Inferior parietal cortex (tissue), 1 donor: ENCODE data around the gene KIF15.
A peak's percentile ranks its signal among the peaks of the same experiment; 100 is the strongest.
"Not testable (repeated sequence)": the region's sequence is repeated elsewhere in the genome, so short reads cannot be mapped to it uniquely, and the experiment has no call there.

ENCODE experiments used
- DNase-seq: peaks from one replicate; pipeline ENCODE4 v3.0.0-alpha.2; 2016; ENCODE audit errors: extremely low spot score

Gene KIF15

DNA sequence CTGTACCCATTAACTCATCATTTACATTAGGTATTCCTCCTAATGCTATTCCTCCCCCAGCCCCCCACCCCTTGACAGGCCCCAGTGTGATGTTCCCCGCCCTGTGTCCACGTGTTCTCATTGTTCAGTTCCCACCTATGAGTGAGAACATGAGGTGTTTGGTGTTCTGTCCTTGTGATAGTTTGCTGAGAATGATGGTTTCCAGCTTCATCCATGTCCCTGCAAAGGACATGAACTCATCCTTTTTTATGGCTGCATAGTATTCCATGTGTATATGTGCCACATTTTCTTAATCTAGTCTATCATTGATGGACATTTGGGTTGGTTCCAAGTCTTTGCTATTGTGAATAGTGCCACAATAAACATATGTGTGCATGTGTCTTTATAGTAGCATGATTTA, 54.7 kb downstream of the KIF15 start:
- DNase-seq, result not testable (repeated sequence)

DNA sequence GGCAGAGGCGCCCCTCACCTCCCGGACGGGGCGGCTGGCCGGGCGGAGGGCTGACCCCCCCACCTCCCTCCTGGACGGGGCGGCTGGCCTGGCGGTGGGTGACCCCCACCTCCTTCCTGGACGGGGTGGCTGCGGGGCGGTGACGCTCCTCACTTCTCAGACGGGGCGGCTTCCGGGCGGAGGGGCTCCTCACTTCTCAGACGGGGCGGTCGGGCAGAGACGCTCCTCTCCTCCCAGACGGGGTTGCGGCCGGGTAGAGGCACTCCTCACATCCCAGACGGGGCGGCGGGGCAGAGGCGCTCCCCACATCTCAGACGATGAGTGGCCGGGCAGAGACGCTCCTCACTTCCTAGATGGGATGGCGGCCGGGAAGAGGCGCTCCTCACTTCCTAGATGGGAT, 59.6 kb downstream of the KIF15 start:
- DNase-seq, result not testable (repeated sequence)

DNA sequence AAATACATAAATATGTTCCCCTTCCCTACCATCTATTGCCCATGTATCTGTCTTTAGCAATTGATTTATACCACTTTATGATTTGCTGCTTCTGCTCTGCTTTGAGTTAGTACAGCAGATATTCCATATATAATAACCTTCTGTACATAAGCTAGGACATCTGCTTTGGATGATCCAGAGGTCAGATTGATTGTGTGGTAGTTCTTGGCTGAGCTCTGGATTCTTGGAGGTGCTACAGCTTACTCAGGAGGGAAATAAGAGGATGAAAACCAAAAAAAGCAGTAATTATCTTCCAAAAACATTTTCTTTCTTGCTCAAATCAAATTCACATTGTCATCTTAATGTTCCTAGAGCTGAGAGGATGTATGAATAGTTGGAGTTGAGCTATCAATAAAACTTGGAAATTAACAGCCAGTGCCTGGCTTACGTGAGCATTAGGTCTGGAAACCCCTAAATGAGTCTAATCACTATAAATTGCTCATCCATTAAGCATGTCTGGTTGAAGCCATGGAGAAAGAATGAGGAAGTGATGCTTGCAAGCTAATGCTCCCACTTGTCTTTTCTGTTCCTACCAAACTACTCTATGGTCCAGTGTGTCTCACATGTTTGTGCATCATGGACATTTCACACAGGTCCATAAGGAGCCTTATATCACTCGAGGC, 63.8 kb downstream of the KIF15 start:
- DNase-seq, result no peak

DNA sequence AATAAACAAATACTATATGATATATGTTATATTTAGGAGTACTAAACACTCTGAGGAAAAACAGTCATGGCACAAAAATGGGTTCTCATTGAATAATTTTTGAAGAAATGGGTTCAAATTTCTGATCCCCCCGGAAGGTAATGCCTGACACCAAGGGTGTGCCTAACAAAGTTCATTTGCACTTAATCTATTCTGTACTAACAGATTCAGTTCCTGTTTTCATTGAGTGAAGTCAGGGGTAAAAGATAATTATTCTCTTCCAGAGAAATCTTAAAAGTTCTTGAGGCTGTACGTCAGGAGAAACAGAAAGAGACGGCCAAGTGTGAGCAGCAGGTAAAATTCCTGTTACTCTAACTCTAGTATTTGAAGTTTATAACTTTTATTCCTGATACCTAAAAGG, 65.6 kb downstream of the KIF15 start:
- DNase-seq, result no peak

DNA sequence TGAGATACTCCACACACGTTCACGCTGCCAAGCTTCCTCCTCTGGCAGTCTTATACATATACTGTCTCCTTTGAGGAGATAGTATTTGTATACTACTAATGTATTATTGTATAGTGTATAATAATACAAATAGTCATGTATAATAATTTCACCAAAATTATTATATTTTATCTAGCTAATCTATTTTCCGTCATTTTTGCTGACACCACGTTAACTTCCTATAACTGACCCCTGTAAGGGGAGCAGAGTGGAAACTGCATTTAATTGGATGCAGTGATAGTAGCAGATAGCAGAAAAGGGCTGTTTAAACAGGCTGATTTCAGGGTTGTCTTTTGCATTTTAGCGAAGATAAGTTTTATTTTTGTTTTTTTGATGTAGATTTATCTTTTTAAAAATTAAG, 69.6 kb downstream of the KIF15 start:
- DNase-seq, result no peak

DNA sequence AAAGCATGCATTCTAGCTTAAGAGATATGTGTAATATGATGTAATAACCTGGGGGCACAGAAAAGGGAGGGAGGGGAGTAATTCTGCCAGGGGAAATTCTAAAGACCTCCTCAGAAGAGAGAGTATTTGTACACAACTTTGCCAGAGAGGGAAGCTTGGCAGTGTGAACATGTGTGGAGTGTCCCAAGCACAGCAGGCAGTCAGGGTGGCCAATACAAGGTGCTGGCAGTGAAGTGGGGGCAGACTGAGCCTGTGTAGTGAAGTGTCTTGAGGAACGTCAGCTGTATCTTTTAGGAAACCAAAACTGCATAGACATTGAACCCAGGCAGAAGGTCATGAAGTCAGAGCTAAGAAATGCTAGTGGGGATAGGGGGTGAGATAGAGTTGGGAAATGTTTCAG, 70.4 kb downstream of the KIF15 start:
- no peak for DNase-seq

DNA sequence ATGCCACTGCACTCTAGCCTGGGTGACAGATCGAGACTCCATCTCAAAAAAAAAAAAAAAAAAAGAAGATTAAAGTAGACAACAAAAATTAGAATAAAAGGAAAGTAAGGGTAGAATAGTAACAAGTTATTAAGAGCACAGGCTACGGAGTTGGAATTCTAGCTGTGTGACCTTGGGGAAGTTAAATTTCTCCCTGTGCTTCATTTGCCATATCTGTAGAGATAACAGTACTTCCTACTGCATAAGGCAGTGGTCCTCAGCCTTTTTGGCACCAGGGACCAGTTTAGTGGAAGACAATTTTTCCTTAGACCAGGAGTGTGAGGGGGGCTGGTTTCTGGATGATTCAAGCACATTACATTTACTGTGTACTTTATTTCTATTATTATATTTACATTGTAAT, 71.4 kb downstream of the KIF15 start:
- DNase-seq, result no peak

DNA sequence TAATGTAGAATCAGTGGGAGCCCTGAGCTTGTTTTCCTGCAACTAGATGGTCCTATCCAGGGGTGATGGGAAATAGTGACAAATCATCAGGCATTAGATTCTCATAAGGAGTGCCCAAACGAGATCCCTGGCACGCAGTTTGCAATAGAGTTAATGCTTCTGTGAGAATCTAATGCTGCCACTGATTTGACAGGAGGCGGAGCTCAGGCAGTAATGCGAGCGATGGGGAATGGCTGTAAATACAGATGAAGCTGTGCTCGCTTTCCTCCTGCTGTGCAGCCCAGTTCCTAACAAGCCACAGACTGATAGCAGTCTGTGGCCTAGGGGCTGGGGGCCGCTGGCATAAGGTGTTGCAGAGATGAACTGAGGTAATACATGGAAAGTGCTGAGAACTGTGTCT, 71.8 kb downstream of the KIF15 start:
- no peak for DNase-seq

DNA sequence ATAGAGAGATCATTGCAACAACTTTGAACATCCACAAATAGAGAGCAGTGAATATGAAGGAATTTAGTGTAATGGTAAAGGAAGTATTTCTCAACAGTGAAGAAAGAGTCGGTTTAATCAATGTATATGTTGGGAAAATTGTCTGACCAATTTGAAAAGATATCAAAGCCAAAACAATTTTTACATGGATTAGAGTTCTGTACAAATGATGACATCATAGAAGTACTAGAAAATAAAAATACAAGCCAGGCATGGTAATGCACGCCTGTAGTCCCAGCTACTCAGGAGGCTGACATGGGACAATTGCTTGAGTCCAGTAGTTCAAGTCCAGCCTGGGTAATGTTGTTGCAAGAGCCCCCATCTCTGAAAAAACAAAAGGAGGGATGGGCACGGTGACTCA, 74.1 kb downstream of the KIF15 start:
- no peak for DNase-seq

DNA sequence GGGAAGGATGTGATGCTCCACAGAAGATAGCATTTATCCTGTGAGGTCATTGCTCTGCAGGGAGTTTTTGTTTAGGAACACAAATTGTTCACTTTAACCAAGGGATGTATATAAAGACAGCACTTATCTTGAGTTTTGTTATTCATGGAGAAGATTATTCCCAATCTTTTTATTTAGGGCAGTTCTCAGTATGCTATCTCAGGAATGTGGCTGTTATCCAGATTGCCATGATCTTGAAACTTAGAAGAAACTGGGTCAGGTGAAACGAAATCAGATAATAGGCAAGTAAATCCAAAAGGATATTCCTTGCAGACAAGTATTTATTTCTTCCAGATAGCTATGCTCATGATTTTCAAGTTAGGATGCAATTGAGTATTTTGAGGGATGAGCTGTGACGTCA, 80.8 kb downstream of the KIF15 start:
- DNase-seq, result no peak

DNA sequence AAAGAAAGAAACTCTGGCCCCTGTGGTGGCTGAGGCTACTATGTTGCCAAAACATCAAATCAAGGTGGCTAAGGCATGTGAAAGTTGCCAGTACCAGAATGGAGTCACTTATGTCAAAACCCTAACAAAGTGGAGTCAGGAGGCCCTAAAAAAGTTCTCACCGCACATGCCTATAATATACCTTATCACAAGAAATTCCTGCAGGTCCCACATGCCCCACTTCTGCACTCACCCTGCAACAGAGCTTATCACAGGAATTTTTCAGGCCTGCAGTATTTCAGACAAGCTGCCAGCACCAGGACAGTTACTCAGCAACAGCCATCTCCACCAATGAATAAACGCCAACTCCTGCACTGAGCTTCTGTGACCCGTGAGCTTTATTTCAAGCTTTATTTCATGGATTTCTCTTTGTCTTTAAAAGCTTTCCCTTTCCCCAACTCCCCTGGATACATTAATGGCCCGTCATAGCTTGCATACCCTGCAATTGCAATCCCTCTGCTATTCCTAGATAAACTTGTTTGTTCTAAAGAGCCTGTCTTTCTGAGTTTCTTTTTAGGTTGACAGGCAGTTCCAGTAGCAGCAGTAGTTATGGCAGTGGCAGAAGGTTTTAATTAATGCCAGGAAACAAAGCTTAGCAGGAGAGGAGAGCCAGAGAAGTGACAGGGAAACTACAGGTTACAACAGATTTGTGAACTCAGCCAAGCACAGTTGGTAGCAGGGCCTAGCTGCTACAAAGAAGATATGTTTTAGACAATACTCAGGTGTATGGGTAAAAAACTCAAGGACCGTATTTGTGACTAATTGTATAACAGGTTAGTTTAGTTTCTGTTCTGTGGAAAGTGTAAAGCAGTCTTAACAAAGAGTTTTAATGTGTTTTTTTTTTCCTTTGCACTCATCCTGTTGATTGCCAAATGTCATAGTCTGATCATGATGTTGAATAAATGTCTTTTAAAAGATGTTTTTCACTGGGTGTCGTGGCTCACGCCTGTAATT, 84.2 kb downstream of the KIF15 start:
- peak; percentile 2 for DNase-seq

DNA sequence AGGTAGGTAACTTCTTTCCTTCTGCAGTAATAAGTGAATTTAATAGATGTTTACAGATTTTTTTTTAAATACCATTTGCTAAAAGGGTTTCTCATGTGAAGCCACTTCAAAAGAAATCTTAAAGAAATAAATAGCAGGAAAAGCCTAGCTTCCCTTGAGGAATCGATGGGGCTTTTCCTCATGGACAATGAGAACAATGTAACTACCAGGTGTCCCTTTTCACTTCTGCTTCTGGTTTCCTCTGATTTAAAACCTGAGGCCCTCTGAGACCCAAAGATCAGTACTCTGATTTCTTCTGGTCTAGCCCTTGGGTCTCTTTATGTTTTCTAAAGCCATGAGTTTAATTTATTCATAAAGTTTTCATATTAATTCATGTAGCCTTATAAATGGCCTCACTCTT, 87.0 kb downstream of the KIF15 start:
- DNase-seq, result no peak

DNA sequence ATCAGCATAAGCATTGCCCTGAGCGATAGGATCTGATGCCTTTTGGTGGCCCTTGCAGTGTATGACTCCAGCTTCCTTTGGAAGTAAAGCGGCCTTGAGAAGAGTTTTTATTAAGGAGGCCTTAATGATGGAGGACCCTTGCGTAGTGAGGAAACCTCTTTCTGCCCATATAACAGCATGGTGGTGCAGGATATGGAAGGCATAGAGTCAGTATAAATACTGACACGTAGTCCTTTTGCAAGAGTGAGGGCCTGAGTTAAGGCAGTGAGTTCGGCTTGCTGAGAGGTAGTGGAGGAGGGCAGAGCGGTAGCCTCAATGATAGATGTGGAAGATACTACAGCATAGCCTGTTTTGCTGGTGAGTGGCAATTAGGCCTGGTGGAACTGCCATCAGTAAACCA, 95.1 kb downstream of the KIF15 start:
- DNase-seq, result not testable (repeated sequence)

DNA sequence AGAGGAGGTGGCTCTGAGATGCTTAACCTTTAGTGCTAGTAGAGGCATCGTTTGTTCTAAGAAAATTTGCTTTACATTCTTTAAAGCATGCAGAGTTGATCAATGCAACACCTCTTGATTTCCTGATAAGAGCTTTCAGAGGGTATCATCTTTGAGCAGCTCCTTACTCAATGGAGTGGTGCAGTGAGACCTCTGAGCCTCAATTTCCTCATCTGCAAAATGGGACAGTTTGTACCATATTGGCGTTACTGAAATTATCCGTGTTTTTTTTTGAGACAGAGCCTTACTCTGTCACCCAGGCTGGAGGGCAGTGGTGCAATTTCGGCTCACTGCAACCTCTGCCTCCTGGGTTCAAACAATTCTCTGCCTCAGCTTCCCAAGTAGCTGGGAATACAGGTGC, 98.5 kb downstream of the KIF15 start:
- no peak for DNase-seq

DNA sequence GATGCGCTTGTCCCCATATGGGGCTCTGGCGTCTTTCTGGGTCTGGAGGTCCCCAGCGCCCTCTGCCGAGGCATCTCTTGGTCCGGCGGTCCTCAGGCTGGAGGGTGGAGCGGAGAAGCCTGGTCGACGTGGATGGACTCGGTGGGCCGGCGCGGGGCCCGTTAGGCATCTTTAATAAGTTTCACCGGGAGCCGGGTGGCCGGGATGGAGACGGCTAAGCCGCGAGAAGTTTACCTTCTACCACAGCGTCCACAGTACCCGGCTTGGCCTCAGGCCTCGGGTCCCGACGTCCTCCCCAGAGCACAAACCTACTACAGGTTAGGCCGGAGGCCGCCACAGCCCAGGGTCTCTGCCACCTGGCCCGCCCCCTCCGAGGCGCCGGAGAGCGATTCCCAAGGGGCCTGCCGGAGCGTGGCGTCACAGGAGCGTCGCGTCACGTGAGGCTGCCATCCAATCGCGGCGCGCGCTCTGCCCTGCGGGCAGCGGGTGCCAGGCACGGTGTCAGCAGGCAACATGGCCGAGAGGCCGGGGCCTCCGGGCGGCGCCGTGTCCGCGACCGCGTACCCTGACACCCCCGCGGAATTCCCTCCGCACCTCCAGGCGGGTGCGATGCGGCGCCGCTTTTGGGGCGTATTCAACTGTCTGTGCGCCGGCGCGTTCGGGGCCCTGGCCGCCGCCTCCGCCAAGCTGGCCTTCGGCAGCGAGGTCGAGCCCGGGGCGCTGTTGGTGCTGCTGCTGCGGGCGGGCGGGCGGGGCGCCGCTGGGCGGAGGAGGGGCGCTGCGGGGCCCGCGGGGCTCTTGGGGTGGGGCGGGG, 100.0 kb downstream of the KIF15 start, which contains the start of gene TMEM42:
Gene TMEM42 (plus strand): TSS at position 501 of the 814 bp plus-strand sequence. CDS start 13 bp downstream, at position 514.
- peak; percentile 92 for DNase-seq

DNA sequence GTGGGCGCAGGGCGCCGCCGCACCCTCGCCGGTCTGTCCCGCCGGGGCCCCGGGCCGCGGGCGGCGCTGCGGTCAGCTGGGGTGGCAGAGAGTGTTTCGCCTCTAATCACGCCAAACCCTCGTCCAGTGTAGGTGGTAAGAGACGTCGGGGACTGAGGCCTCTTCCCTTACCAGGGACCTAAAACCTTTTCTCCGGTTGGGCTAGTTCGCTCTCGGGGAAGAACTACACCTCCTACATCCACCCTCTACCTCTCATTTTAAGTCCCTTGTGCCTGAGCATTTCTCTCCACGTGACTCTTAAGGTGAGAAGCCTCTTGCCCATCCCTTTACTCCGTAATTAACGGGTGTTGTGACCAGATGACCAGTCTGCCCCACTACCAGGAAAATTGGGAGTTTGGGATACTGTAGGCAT, 100.6 kb downstream of the KIF15 start:
- peak; percentile 22 for DNase-seq

DNA sequence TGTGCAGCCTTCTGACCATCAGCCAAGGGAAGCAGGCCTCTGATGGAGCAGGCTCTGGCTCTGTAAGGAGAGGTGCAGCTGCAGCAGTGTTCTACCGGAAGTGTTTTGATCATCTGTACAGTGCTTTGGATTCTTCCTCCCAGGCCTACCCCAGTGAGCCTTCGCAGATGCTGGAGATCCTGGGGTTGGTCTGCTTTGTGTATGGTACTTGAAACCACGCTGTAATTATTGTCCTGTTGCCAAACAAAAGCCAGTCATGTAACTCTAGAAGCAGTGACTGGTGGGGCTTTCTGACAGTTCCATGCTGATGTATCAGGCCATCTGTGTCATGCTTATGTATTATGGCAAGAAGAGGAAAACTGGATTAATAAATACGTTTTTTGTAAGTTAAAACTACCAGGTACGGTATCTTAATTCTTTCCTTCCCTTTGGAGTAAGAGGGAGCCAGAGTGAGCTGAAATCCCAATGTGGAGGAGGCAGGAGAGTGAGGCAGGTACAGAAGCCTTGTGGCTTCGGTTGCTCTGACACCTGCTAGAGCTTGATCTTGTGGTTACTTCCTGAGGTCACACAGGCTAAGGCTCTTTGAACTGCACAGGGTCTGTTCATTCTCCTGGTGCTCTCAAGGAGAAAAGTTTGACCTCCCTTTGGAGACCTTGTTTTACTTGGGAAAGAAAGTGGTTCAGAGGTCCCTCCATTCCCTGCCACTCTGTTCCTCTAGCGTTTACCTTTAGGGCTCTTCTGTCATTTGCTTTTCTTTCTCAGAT, 103.9 kb downstream of the KIF15 start:
- no peak for DNase-seq

DNA sequence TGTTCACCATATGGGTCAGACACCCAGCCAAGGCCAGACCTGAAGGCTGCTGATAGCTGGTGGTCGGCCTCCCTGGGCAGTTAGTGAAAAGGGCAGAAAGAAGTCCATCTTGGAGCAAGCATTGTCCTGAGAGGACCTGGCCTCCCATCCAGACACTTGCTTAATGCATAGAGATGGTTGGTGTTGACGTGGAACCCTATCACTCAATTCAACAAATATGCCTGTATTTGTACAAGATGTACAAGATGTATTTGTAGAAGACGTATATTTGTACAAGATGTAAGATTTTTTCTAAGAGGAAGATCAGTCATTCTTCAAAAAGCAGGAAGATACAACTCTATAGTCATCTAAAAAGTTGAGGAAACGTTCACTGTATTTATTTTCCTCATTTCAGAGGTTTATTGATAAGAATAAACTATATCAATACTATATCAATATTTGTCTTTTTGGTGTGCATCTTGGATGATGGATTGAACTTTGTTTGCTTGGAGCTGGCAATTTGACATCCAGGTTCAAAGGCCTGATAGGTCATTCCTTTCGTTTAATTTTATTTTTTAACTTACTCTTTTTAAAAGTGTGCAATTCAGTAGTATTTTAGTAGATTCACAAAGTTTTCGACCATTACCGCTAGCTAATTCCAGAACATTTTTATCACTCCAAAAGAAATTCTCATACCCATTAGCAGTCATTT, 106.0 kb downstream of the KIF15 start:
- no peak for DNase-seq

DNA sequence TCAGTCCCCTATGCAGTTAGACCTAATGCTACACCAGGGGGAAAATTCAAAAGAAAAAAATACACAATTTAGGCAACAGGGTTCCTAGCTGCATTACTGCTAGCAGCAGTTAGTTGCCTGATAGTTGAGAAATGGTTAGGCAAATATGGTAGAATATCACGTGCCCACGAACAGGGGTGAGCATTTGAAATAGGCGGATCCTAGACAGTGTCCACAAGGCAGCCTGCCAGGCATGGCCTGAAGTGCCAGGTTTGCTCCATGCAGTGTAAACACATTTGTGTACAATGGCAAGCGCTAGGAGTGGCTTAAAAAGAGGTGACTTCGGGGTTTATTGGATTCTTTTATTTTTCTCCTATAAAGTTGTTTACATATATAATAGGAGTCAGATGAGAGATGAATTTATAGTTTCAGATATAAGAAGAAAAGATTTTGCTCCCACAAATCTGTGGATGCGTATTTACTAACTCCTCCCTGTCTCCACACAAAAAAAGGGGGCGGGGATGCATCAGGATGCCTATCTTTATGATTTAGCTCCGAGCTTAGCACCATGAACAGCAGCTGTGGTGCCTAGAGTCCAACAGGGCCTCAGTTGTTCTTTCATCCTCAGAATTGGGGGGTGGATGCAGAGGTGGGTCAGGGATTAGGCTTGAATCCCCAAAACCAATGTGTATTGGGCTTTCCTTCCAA, 108.9 kb downstream of the KIF15 start:
- DNase-seq, result no peak

DNA sequence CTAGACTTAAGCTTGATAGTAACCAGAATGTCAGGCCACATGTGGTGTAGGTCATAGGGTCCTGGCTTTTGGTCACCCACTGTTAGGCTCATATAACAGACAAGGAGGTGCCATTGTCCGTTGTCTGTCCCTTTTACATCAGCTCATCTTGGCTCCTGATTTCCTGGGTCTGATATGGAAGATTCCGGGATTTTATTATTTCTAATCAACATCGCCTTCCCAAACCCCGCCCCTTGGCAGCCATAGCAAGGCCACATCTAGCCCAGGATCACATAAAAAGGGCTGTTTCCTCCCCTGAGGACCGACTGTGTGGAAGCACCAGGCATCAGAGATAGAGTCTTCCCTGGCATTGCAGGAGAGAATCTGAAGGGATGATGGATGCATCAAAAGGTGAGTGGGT, 112.7 kb downstream of the KIF15 start, which contains the start of gene TGM4:
Gene TGM4 (plus strand): TSS at position 301 of the 400 bp plus-strand sequence. CDS start 71 bp downstream, at position 372.
- DNase-seq, result no peak
